ENCODE results near the gene COL5A1.
"Not testable (repeated sequence)": the region's sequence is repeated elsewhere in the genome, so short reads cannot be mapped to it uniquely, and the experiment has no call there.

The COL5A1 gene

GRCh38 chr9:134684375-134684723 lies 42.7 kb downstream of the COL5A1 start:
- TF ChIP-seq CTCF (IDR thresholded peaks at IDR 0.05) = no peak
- H3K79me2 ChIP-seq = peaks cover 3% of the 10 kb centered on the region
- no peak overlapping the region for H3K27ac ChIP-seq
- H3K27me3 ChIP-seq (ENCODE audit: control insufficient read depth, insufficient read depth, low read length) = no peaks in the 10 kb centered on the region
- no peaks in the 10 kb centered on the region for H3K9me3 ChIP-seq (ENCODE audit: control insufficient read depth, low read length)
- no peaks in the 10 kb centered on the region for H3K36me3 ChIP-seq (ENCODE audit: control insufficient read depth, insufficient read depth, low read length)
- H3K4me3 ChIP-seq (ENCODE audit: low read depth, low read length) = no peak overlapping the region
- no peak overlapping the region for H3K9ac ChIP-seq
- H3K4me1 ChIP-seq = no peaks in the 10 kb centered on the region
- H2AFZ ChIP-seq = no peak overlapping the region
- H3K4me2 ChIP-seq (ENCODE audit: low read length) = no peak overlapping the region

GRCh38 chr9:134684941-134685340 lies 43.3 kb downstream of the COL5A1 start:
- not testable (repeated sequence) for H3K27ac ChIP-seq; H3K79me2 ChIP-seq; H2AFZ ChIP-seq; H3K4me1 ChIP-seq; H3K9me3 ChIP-seq (ENCODE audit: control insufficient read depth, low read length); H3K36me3 ChIP-seq (ENCODE audit: control insufficient read depth, insufficient read depth, low read length); H3K9ac ChIP-seq; H3K4me3 ChIP-seq (ENCODE audit: low read depth, low read length); H3K27me3 ChIP-seq (ENCODE audit: control insufficient read depth, insufficient read depth, low read length); H3K4me2 ChIP-seq (ENCODE audit: low read length)

GRCh38 chr9:134685784-134686183 lies 44.2 kb downstream of the COL5A1 start:
- H3K9ac ChIP-seq = no peak overlapping the region
- no peak overlapping the region for H2AFZ ChIP-seq
- no peaks in the 10 kb centered on the region for H3K27me3 ChIP-seq (ENCODE audit: control insufficient read depth, insufficient read depth, low read length)
- H3K79me2 ChIP-seq = peaks cover 3% of the 10 kb centered on the region
- no peak for TF ChIP-seq CTCF (IDR thresholded peaks at IDR 0.05)
- no peak overlapping the region for H3K27ac ChIP-seq
- no peaks in the 10 kb centered on the region for H3K9me3 ChIP-seq (ENCODE audit: control insufficient read depth, low read length)
- no peak overlapping the region for H3K4me2 ChIP-seq (ENCODE audit: low read length)
- H3K36me3 ChIP-seq (ENCODE audit: control insufficient read depth, insufficient read depth, low read length) = no peaks in the 10 kb centered on the region
- H3K4me1 ChIP-seq = no peaks in the 10 kb centered on the region
- no peak overlapping the region for H3K4me3 ChIP-seq (ENCODE audit: low read depth, low read length)

- TF ChIP-seq CTCF (IDR thresholded peaks at IDR 0.05) = no peak
- no peak overlapping the region for H2AFZ ChIP-seq
- H3K27me3 ChIP-seq (ENCODE audit: control insufficient read depth, insufficient read depth, low read length) = no peaks in the 10 kb centered on the region
- peaks cover 3% of the 10 kb centered on the region for H3K79me2 ChIP-seq
- no peak overlapping the region for H3K4me2 ChIP-seq (ENCODE audit: low read length)
- H3K36me3 ChIP-seq (ENCODE audit: control insufficient read depth, insufficient read depth, low read length) = no peaks in the 10 kb centered on the region
- H3K4me1 ChIP-seq = no peaks in the 10 kb centered on the region
- H3K4me3 ChIP-seq (ENCODE audit: low read depth, low read length) = no peak overlapping the region
- H3K9ac ChIP-seq = no peak overlapping the region
- no peak overlapping the region for H3K27ac ChIP-seq
- no peaks in the 10 kb centered on the region for H3K9me3 ChIP-seq (ENCODE audit: control insufficient read depth, low read length)
These were observed 45.3 kb downstream of the COL5A1 start for GRCh38 chr9:134686896-134687295.

- H3K4me3 ChIP-seq (ENCODE audit: low read depth, low read length) = no peak overlapping the region
- H3K9me3 ChIP-seq (ENCODE audit: control insufficient read depth, low read length) = no peaks in the 10 kb centered on the region
- no peaks in the 10 kb centered on the region for H3K27me3 ChIP-seq (ENCODE audit: control insufficient read depth, insufficient read depth, low read length)
- H2AFZ ChIP-seq = no peak overlapping the region
- H3K27ac ChIP-seq = no peak overlapping the region
- no peaks in the 10 kb centered on the region for H3K4me1 ChIP-seq
- peaks cover 3% of the 10 kb centered on the region for H3K79me2 ChIP-seq
- no peak overlapping the region for H3K9ac ChIP-seq
- no peak overlapping the region for H3K4me2 ChIP-seq (ENCODE audit: low read length)
- no peak for TF ChIP-seq CTCF (IDR thresholded peaks at IDR 0.05)
- no peaks in the 10 kb centered on the region for H3K36me3 ChIP-seq (ENCODE audit: control insufficient read depth, insufficient read depth, low read length)
These were observed 46.0 kb downstream of the COL5A1 start for GRCh38 chr9:134687556-134687955.
